NCI-H2081 (cell line): ENCODE results near the gene ZNF415.
"Not testable (repeated sequence)": the region's sequence is repeated elsewhere in the genome, so short reads cannot be mapped to it uniquely, and the experiment has no call there.

Experiments used
- DNase-seq, 2 experiments: peaks; one replicate each; lab custom pipeline; 2025; lab: John Stamatoyannopoulos, UW

The ZNF415 gene

GRCh38 chr19:53102756-53103233, 29.9 kb downstream of the ZNF415 start:
- DNase-seq: peak in 1 of 2 experiments; percentile 4

GRCh38 chr19:53102206-53102755, 30.4 kb downstream of the ZNF415 start:
- peak in 1 of 2 experiments; percentile 2 for DNase-seq

GRCh38 chr19:53101518-53101917, 31.2 kb downstream of the ZNF415 start:
- DNase-seq: no peak

- DNase-seq: not testable (repeated sequence)
Observed at GRCh38 chr19:53098570-53098969, 34.1 kb downstream of the ZNF415 start.

- not testable (repeated sequence) for DNase-seq
Observed at GRCh38 chr19:53096982-53097690, 35.6 kb downstream of the ZNF415 start.

GRCh38 chr19:53096579-53096978, 36.1 kb downstream of the ZNF415 start:
- not testable (repeated sequence) for DNase-seq

GRCh38 chr19:53094754-53095575, 37.7 kb downstream of the ZNF415 start:
- no peak for DNase-seq

GRCh38 chr19:53092723-53093122, 40.0 kb downstream of the ZNF415 start:
- no peak for DNase-seq

GRCh38 chr19:53091413-53092254, 41.1 kb downstream of the ZNF415 start:
- no peak for DNase-seq

GRCh38 chr19:53088091-53088490, 44.6 kb downstream of the ZNF415 start:
- no peak for DNase-seq

GRCh38 chr19:53086949-53087348, 45.8 kb downstream of the ZNF415 start:
- DNase-seq: no peak

GRCh38 chr19:53085496-53085895, 47.2 kb downstream of the ZNF415 start:
- DNase-seq: no peak

- DNase-seq: no peak
Observed at GRCh38 chr19:53082929-53083328, 49.8 kb downstream of the ZNF415 start.

- DNase-seq: no peak
Observed at GRCh38 chr19:53079313-53079924, 53.3 kb downstream of the ZNF415 start.

- DNase-seq: no peak
Observed at GRCh38 chr19:53078668-53079067, 54.0 kb downstream of the ZNF415 start.

- DNase-seq: no peak
Observed at GRCh38 chr19:53076984-53077383, 55.7 kb downstream of the ZNF415 start.

GRCh38 chr19:53068834-53069233, 63.9 kb downstream of the ZNF415 start:
- no peak for DNase-seq

- no peak for DNase-seq
Observed at GRCh38 chr19:53068199-53068598, 64.5 kb downstream of the ZNF415 start.

GRCh38 chr19:53057904-53058580, 74.7 kb downstream of the ZNF415 start:
- DNase-seq: no peak
